Left forelimb (tissue), 1 donor: ENCODE results near the gene XPO6.
A peak's percentile ranks its signal among the peaks of the same experiment; 100 is the strongest.
"Not testable (repeated sequence)": the region's sequence is repeated elsewhere in the genome, so short reads cannot be mapped to it uniquely, and the experiment has no call there.

Experiments
- DNase-seq: peaks from one replicate; pipeline ENCODE4 v3.0.0-alpha.2; 2018; ENCODE audit warnings: low spot score

XPO6 gene, protein sequence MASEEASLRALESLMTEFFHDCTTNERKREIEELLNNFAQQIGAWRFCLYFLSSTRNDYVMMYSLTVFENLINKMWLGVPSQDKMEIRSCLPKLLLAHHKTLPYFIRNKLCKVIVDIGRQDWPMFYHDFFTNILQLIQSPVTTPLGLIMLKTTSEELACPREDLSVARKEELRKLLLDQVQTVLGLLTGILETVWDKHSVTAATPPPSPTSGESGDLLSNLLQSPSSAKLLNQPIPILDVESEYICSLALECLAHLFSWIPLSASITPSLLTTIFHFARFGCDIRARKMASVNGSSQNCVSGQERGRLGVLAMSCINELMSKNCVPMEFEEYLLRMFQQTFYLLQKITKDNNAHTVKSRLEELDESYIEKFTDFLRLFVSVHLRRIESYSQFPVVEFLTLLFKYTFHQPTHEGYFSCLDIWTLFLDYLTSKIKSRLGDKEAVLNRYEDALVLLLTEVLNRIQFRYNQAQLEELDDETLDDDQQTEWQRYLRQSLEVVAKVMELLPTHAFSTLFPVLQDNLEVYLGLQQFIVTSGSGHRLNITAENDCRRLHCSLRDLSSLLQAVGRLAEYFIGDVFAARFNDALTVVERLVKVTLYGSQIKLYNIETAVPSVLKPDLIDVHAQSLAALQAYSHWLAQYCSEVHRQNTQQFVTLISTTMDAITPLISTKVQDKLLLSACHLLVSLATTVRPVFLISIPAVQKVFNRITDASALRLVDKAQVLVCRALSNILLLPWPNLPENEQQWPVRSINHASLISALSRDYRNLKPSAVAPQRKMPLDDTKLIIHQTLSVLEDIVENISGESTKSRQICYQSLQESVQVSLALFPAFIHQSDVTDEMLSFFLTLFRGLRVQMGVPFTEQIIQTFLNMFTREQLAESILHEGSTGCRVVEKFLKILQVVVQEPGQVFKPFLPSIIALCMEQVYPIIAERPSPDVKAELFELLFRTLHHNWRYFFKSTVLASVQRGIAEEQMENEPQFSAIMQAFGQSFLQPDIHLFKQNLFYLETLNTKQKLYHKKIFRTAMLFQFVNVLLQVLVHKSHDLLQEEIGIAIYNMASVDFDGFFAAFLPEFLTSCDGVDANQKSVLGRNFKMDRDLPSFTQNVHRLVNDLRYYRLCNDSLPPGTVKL

GRCh38 chr16:28211758-28212531 is at the start of gene XPO6:
TSS of gene XPO6 (minus strand) at chr16:28211965. CDS start at chr16:28211368, 597 bp downstream.
- DNase-seq: peak; percentile 98

GRCh38 chr16:28260193-28260592 is 48.4 kb upstream of the XPO6 start:
- no peak for DNase-seq

- no peak for DNase-seq
Observed at GRCh38 chr16:28259781-28260150, 48.0 kb upstream of the XPO6 start.

DNA sequence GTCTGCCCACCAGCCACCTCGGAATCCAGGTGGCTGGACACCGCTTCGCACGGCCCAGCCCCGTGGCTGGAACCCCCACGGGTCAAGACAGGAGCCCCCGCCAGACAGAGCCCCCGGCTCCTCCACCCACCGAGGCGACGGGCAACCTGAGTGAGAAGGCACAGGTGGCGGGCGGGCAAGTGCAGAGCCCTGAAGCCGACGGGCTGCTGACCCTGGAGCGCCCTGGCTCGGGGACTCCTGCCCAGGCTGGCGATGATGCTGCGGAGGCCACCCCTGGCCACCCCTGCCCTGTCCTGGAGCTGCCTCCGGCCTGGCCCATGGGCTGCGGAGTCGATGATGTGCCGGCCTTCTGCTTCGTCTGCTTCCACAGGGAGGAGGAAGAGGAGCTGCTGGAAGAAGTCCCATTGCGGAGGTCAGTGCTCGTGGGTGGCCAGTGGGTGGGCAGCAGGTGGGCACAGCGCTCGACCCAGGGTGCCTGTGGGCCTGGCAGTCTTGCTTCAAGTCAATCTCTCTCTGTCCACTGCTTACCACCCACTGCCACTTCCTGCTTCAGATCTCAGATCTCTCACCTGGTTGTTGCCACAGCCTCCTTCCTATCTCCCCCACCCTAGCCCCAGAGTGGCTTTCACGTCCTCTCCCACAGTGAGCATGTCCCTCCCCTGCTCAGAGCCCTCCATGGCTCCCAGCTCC is 47.5 kb upstream of the XPO6 start:
- no peak for DNase-seq

GRCh38 chr16:28258567-28258966 is 46.8 kb upstream of the XPO6 start:
- no peak for DNase-seq

DNA sequence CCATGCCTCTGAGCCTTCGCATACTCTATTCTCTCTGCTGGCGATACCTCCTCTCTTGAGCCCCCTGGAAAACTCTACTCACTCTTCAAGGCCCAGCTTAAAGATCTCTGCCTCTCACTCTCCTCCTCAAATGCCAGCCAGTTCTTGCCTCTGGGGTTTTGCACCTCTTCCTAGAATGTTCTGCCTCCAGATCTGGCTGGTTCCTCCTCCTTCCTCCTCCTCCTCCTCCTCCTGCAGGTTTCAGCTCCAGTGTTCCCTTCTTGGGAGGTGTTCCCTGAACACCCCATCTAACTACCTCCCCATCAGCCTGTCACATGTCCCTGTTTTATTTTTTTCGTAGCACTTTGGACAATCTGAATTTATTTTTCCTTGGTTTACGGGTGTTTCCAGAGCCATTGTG is 45.5 kb upstream of the XPO6 start:
- DNase-seq: no peak

GRCh38 chr16:28255838-28256237 is 44.1 kb upstream of the XPO6 start:
- no peak for DNase-seq

DNA sequence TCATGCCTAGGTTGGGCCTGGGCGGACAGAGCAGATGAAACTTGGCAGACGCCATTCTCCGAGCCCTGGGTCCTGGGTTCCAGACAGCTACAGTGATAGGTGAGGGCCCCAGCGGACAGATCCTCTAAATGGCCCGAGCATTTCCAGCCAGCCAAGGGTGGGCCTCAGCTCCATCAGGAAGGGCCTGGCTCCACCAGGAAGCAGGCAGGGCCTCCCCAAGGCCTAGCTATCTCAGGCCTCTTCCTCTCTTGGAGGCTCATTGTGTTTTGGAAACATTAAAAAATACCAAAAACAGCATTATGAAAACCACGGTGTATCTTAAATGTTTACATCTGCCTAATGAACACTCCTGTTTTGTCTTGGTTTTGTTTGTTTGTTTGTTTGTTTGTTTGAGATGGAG is 42.4 kb upstream of the XPO6 start:
- no peak for DNase-seq

DNA sequence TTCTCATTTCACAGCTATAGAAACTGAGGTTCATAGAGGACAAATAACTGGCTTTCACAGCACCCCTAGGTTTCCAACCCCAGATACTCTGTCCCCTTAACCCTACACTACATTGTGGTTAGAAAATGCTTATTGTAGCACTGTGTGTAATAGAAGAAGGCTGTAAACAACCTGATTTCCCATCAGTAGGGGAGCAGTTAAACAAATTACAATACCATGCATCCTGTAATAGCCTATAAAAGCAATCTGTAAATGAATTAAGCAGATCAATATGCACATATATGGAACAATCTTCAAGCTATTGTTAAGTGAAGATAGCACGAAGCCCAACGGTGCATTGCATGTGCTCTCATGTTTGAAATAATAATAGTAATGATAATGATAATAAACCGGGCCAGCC is 39.2 kb upstream of the XPO6 start:
- no peak for DNase-seq

DNA sequence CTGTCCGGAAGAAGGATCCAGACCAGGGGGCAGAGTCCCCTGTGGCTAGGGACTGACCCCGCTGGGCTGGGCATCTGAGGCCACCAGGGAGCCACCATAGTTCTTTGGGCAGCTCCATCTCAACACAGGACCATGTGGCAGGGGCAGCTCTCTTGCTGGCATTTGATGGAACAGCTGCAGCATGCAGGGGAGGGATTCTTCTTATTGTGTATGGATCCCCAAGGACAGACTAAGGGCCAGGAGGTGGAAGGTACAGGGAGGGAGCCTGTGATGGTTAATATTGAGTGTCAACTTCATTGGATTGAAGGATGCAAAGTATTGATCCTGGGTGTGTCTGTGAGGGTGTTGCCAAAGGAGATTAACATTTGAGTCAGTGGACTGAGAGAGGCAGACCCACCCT is 37.7 kb upstream of the XPO6 start:
- DNase-seq: not testable (repeated sequence)

DNA sequence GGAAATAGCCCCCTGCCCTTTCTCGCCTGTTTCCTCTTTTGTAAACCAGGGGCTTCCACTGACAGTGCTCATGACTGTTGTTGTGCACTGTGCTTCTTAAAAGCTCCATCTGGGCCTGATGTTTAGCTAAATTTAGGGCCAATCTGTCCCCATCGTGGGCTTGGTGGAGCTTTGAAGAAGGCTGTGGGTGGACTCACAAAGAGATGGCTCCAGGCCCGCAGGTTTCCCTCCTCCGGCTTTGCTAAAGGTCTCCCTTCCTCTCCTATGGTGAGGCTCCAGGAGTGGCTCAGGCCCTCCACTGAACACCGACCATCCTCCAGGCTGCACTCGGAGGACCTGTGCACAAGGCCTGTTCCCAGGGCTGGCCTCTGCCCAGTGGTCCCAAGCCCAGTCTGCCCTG is 30.2 kb upstream of the XPO6 start:
- no peak for DNase-seq

GRCh38 chr16:28237754-28238357 is 26.1 kb upstream of the XPO6 start:
- no peak for DNase-seq

DNA sequence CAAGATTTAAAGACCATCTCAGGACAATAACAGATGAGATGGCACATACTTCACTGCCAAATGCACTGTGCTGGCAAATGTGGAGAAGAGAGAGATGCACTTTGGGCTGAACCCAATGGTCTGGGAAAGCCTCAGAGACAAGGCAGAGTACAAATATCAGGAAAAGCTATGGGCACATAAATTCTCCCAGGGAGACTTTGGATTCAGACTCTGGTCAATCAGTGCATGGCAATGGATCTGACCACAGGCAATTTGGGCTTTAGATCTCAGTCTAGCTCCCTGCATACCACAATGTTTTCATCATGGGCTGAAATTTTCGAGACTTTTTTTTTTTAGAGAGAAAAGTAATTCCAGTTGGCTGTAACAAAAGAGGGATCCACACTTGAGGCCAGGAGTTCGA is 20.0 kb upstream of the XPO6 start:
- DNase-seq: no peak

DNA sequence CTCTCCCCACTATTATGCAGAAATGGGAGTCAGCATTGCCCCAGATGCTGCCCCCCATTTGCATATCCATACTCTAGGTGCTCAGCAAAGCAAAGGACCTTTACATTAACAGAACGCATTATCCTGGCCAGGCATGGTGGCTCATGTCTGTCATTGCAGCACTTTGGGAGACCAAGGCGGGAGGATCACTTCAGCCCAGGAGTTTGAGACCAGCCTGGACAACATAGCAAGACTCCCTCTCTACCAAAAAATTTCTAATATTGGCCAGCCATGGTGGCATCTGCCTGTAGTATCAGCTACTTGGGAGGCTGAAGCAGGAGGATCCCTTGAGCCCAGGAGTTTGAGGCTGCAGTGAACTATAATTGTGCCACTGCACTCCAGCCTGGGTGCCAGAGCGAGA is 12.1 kb upstream of the XPO6 start:
- DNase-seq: not testable (repeated sequence)

DNA sequence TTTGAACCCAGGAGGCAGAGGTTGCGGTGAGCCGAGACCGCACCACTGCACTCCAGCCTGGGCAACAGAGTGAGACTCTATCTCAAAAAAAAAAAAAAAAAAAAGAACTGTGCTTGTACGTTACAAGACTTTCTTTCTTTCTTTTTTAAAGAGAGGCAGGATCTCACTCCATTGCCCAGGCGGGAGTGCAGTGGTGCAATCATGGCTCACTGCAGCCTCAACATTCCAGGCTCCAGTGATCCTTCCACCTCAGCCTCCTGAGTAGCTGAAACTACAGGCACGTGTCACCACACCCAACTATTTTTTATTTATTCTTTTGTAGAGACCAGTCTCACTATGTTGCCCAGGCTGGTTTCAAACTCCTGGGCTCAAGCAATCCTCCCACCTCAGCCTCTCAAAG is 8.0 kb upstream of the XPO6 start:
- not testable (repeated sequence) for DNase-seq

DNA sequence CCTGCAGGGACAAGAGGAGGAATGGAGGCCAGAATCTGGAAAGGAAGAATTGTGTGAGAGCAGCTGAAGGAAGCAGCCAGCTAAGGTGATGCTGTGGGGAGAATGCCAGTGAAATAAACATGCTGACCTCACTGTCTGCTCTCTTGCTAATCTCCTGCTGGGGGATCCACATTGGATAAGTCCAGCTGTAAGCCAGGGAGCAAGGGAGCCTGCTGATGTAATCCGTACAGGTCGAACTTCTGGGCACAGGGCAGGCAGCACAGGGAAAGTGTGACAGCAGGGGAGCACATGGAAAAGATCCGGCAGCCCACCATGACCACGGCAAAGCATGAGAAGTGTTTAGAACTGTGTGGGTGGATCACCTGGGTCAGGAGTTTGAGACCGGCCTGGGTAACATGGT is 7.5 kb upstream of the XPO6 start:
- no peak for DNase-seq

- no peak for DNase-seq
Observed at GRCh38 chr16:28218109-28218508, 6.3 kb upstream of the XPO6 start.

DNA sequence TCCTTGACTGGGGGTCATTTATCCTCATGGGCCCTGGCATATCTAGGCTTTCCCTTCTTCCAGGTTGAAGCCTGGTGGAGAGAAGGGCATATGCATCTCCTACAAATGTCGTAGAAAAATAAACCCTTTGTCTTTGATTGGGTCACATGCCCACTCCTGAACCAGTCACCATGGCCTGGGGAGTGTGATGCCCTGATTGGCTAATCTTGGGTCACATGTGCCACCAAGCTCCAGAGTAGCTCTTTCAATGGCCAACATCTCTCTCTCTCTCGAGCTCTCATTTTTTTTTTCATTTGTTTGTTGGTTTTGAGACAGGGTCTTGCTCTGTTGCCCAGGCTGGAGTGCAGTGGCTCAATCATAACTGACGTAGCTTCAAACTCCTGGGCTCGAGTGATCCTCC is 5.6 kb upstream of the XPO6 start:
- DNase-seq: no peak

DNA sequence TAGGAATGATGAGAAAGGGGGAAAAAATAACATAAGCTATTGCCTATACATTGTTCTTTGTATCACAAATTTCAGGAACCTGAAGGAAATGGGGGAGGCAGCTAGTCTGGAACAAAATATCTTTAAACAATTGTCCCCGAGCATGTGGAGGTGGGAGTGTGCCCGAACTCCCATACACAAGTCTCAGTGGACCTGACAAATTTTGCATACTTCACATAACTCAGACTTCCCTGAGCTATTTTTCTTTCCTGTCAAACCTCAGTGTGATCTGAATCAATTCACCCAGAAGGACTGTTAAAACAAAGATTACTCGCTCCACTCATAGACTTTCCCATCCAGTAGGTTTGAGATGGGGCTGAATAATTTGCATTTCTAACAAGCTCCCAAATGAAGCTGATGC is 1.6 kb upstream of the XPO6 start:
- no peak for DNase-seq

DNA sequence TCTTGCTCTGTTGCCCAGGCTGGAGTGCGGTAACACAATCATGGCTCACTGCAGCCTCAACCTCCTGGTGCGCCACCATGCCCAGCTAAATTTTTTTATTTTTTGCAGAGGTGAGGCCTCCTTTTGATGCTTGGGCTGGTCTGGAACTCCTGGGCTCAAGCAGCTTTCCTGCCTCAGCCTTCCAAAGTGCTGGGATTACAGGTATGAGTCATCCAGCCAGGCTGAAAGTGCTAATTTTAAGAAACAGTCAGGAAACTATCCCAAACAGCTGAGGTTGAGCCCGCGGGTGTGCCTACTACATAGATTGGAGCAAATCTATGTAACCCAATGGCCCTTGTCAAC is 738 bp upstream of the XPO6 start:
- DNase-seq: no peak

GRCh38 chr16:28210979-28211588 is 681 bp downstream of the XPO6 start:
- peak; percentile 69 for DNase-seq
